Measurements from ENCODE around the gene CD33. TPM values are rescaled to one million over a fixed set of nuclear protein-coding genes. Genes with fewer than 3 reads are reported as not detected.

CD33 gene
- total and polyA plus RNA-seq, 2 of the 8 experiments (the other 6 are each of a cell fraction or from before 2014, with no cell fraction given), result 0.06 TPM; not detected in 1

DNA sequence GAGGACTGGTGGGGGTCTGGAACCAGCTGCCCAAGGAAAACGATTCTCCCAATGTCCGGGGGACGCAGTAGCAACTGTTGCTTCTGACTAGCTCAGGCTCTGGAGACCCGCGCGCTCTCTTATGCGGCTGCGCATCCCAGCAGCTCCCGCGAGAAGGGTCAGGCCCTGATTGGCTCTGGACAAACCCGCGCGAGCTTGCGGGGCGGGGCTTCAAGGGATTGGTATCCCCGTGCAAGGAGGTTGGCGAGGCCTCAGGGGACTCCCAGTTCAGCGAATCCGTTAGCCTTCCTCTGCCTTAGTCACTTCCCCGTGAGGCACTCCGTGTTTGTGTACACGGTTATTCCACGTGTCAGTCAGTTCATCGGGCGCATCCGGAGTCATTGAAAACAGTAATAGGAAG is 46.2 kb downstream of the CD33 start:
- Histone ChIP-seq H4K5ac (ENCODE audit: insufficient read length, low read depth, low read length) (no peak overlapping the region), H2BK5ac (ENCODE audit: low read depth, low read length) (0 out of 2 replicates have a peak overlapping the region, but pooled peaks have one; percentile 18), H3K4me1 (replicated peaks in 1 of 4; ENCODE audit: control insufficient read depth in 3 of 4, insufficient read depth in 4 of 4, low read length in 3 of 4) (no peaks in the 10 kb centered on the region), H3K14ac (ENCODE audit: insufficient read length) (no peak overlapping the region), H4K91ac (replicated peaks; ENCODE audit: insufficient read length, low read length) (no peak overlapping the region), H2BK20ac (ENCODE audit: low read length) (no peak overlapping the region), H3K79me1 (ENCODE audit: low read depth, low read length) (no peaks in the 10 kb centered on the region), H3K56ac (replicated peaks; ENCODE audit: insufficient read length, low read depth, low read length) (no peak overlapping the region), H3K4ac (replicated peaks; ENCODE audit: insufficient read length, low read depth, low read length) (no peak overlapping the region), H3K23ac (ENCODE audit: insufficient read length) (no peak overlapping the region), H2BK120ac (replicated peaks; ENCODE audit: low read depth, low read length) (no peak overlapping the region), H2BK12ac (ENCODE audit: low read depth, low read length) (peak overlapping the region; percentile 29; the same call in 1 of the 2 replicates), H3K27me3 (replicated peaks in 1 of 4; ENCODE audit: control insufficient read depth in 3 of 4, extremely low read depth in 1 of 4, insufficient read depth in 3 of 4, low read length in 3 of 4) (no peaks in the 10 kb centered on the region), H2BK15ac (ENCODE audit: low read length) (no peak overlapping the region; the same call in 1 of the 2 replicates), H3K4me2 (ENCODE audit: insufficient read depth in 1 of 2, low read depth in 2 of 2, low read length in 2 of 2) (no peak overlapping the region), H2AFZ (ENCODE audit: low read length) (no peak overlapping the region; the same call in 1 of the 2 replicates), H3K27ac (ENCODE audit: low read depth, low read length) (no peak overlapping the region), H3K9me3 (ENCODE audit: insufficient read depth in 2 of 2, low read depth in 1 of 2, low read length in 1 of 2) (no peaks in the 10 kb centered on the region), H2AK5ac (ENCODE audit: low read depth, low read length) (no peak overlapping the region), H3K36me3 (ENCODE audit: control insufficient read depth in 2 of 4, insufficient read depth in 4 of 4, low read length in 3 of 4) (no peaks in the 10 kb centered on the region), H3K23me2 (ENCODE audit: low read depth, low read length) (no peaks in the 10 kb centered on the region; the same call in 1 of the 2 replicates), H3K9ac (replicated peaks in 1 of 4; ENCODE audit: extremely low read depth in 1 of 4, low read depth in 3 of 4, low read length in 3 of 4) (no peak overlapping the region), H3K4me3 (ENCODE audit: extremely low read depth in 1 of 4, insufficient read depth in 2 of 4, low read depth in 3 of 4, low read length in 4 of 4) (no peak overlapping the region), H4K20me1 (replicated peaks in 1 of 2; ENCODE audit: control insufficient read depth in 1 of 2, insufficient read depth in 2 of 2, low read length in 2 of 2) (no peaks in the 10 kb centered on the region), H3K79me2 (ENCODE audit: control insufficient read depth in 1 of 2, insufficient read depth in 2 of 2, low read length in 2 of 2) (no peaks in the 10 kb centered on the region), H3K18ac (ENCODE audit: extremely low read depth, low read length) (no peak overlapping the region), H4K8ac (ENCODE audit: extremely low read depth, insufficient read depth, low read length) (no peak overlapping the region)
- TF ChIP-seq, protein P1, sequence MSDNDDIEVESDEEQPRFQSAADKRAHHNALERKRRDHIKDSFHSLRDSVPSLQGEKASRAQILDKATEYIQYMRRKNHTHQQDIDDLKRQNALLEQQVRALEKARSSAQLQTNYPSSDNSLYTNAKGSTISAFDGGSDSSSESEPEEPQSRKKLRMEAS (IDR thresholded peaks at IDR 0.05), result peak; percentile 28; the same call in 1 of the 2 replicates
- TF ChIP-seq CHD2 (IDR thresholded peaks at IDR 0.05; ENCODE audit: low read length), result no peak
- no peak for TF ChIP-seq CBX8 (IDR thresholded peaks at IDR 0.05; ENCODE audit: borderline replicate concordance, low read depth, low read length)
- ChIA-PET CTCF (ENCODE audit: partially characterized antibody) (interaction anchor here (1.0 to 5.8 kb wide), 5 partner anchors 12 to 167 kb away, joined by 3 to 42 read pairs (median 4); no protein-coding TSS in a partner anchor), POLR2A (ENCODE audit: partially characterized antibody) (interaction anchor here (0.6 to 1.0 kb wide), 2 partner anchors 10 to 22 kb away, joined by 3 read pairs; no protein-coding TSS in a partner anchor)
- WGBS, 2 experiments (ENCODE audit: extremely low coverage in 1 of 2, insufficient coverage in 1 of 2, insufficient read length in 1 of 2, insufficient replicate concordance in 2 of 2, low coverage in 1 of 2, low lambda C conversion rate in 2 of 2, missing lambda C conversion rate in 1 of 2), result 90% methylated on average over 26 of the region's 26 CpGs; no CpG with 5 or more reads in 1 of the 2 experiments
- FAIRE-seq (no peak), DNase-seq (ENCODE audit: low read depth in 1 of 2, low spot score in 2 of 2) (peak in 1 of 2 experiments; percentile 47)
